GM12892 (cell line): ENCODE measurements around the gene SPP2.

Source experiments
- POLR2A ChIP-seq: IDR thresholded peaks from 2 replicates; pipeline ENCODE4 v1.6.1; 2011; ENCODE audit warnings: low read depth, low read length, control low read depth
- POLR2AphosphoS5 ChIP-seq: IDR thresholded peaks from 2 replicates; pipeline ENCODE4 v1.6.1; 2011; ENCODE audit warnings: low read depth, low read length, control low read depth
- TAF1 ChIP-seq: IDR thresholded peaks from 2 replicates; pipeline ENCODE4 v1.6.1; 2011; ENCODE audit warnings: low read depth, mild to moderate bottlenecking, control low read depth, low read length, borderline replicate concordance

- TF ChIP-seq TAF1: no peak
- no peak for TF ChIP-seq POLR2A
- TF ChIP-seq POLR2AphosphoS5: no peak
These were observed 24.6 kb upstream of the SPP2 start for GRCh38 chr2:234025891-234026401.
